Hepatocyte (in vitro differentiated cells): ENCODE results near the gene IFNA1. TPM values are rescaled to one million over a fixed set of nuclear protein-coding genes. Genes with fewer than 3 reads are reported as not detected.

ENCODE experiments used
- DNase-seq: peaks from one replicate; pipeline ENCODE4 v3.0.0-alpha.2; 2016; ENCODE audit warnings: low spot score
- H2AFZ ChIP-seq: fragments of 200-600 bp; sonication (generic); 2 replicates; pipeline ENCODE4 v1.6.0; 2016; ENCODE audit warnings: antibody characterized with exemption, mild to moderate bottlenecking
- H3K27ac ChIP-seq: fragments of 200-600 bp; sonication (generic); 2 replicates; pipeline ENCODE4 v1.5.1; 2016; ENCODE audit warnings: mild to moderate bottlenecking
- H3K27me3 ChIP-seq: fragments of 200-600 bp; sonication (generic); 2 replicates; pipeline ENCODE4 v1.6.1; 2016
- H3K36me3 ChIP-seq: fragments of 200-600 bp; sonication (generic); replicated peaks from 2 replicates; pipeline ENCODE4 v1.5.1; 2016; ENCODE audit warnings: low read depth; ENCODE audit not compliant: insufficient read depth
- H3K4me1 ChIP-seq: fragments of 200-600 bp; sonication (generic); 2 replicates; pipeline ENCODE4 v1.5.1; 2016; ENCODE audit warnings: mild to moderate bottlenecking, moderate library complexity; ENCODE audit not compliant: insufficient read depth
- H3K4me2 ChIP-seq: fragments of 200-600 bp; sonication (generic); 2 replicates; pipeline ENCODE4 v1.6.0; 2016
- H3K4me3 ChIP-seq: fragments of 200-600 bp; sonication (generic); 2 replicates; pipeline ENCODE4 v1.5.1; 2016; ENCODE audit warnings: mild to moderate bottlenecking
- H3K79me2 ChIP-seq: fragments of 200-600 bp; sonication (generic); 2 replicates; pipeline ENCODE4 v1.6.0; 2017; ENCODE audit warnings: mild to moderate bottlenecking
- H3K9me2 ChIP-seq: fragments of 200-600 bp; sonication (generic); replicated peaks from 2 replicates; pipeline ENCODE4 v1.6.0; 2017; ENCODE audit warnings: mild to moderate bottlenecking; ENCODE audit not compliant: insufficient read depth
- H3K9me3 ChIP-seq: fragments of 200-600 bp; sonication (generic); 2 replicates; pipeline ENCODE4 v1.5.1; 2016; ENCODE audit warnings: low read depth, mild to moderate bottlenecking
- H4K20me1 ChIP-seq: fragments of 200-600 bp; sonication (generic); 2 replicates; pipeline ENCODE4 v1.6.0; 2016; ENCODE audit warnings: mild to moderate bottlenecking; ENCODE audit not compliant: insufficient read depth, poor library complexity, severe bottlenecking
- CTCF ChIP-seq: fragments of 200-600 bp; sonication (generic); IDR thresholded peaks from 2 replicates; pipeline ENCODE4 v1.5.1; 2016; ENCODE audit warnings: antibody characterized with exemption, mild to moderate bottlenecking; ENCODE audit not compliant: poor library complexity
- EZH2 ChIP-seq: fragments of 200-600 bp; sonication (generic); IDR thresholded peaks from 2 replicates; pipeline ENCODE4 v1.6.1; 2016; ENCODE audit warnings: antibody characterized with exemption, mild to moderate bottlenecking, borderline replicate concordance
- EZH2phosphoT487 ChIP-seq: fragments of 200-600 bp; sonication (generic); IDR thresholded peaks from one replicate; pipeline ENCODE4 v1.6.1; 2018; ENCODE audit warnings: antibody characterized with exemption, mild to moderate bottlenecking, low read depth, moderate library complexity; ENCODE audit not compliant: unreplicated experiment, severe bottlenecking
- WGBS: methylation state at CpG from one replicate; pipeline ENCODE4 v1.1.6; 2016; ENCODE audit warnings: low lambda C conversion rate; ENCODE audit errors: missing lambda C conversion rate; 5-methylcytosine and 5-hydroxymethylcytosine counted together
- polyA plus RNA-seq: library from polyadenylated mRNA; unstranded; fragments of >200 nt; fragmentation: Nextera tagmentation; extraction: Ambion mirVana; gene quantifications from 2 replicates; pipeline ENCODE4 v1.2.1, GENCODE V29; 2016
- total RNA-seq: library from RNA; depleted of rRNA; stranded (reverse); fragments of >200 nt; gene quantifications from 2 replicates; pipeline ENCODE4 v1.2.3, GENCODE V29; 2014

IFNA1 gene
- total and polyA plus RNA-seq, 2 experiments from 2014 or later = not detected

- no peaks in the 10 kb centered on the region for H4K20me1 ChIP-seq
- no peak overlapping the region for H3K27ac ChIP-seq
- H3K4me3 ChIP-seq = no peak overlapping the region
- no peaks in the 10 kb centered on the region for H3K4me1 ChIP-seq
- no peaks in the 10 kb centered on the region for H3K9me3 ChIP-seq
- H3K27me3 ChIP-seq = no peaks in the 10 kb centered on the region
- H3K36me3 ChIP-seq = no peaks in the 10 kb centered on the region
- H3K79me2 ChIP-seq = no peaks in the 10 kb centered on the region
- no peak for DNase-seq
- H3K4me2 ChIP-seq = no peak overlapping the region
- TF ChIP-seq EZH2 (no peak), EZH2phosphoT487 (no peak), CTCF (no peak)
- H2AFZ ChIP-seq = no peak overlapping the region
- no peaks in the 10 kb centered on the region for H3K9me2 ChIP-seq
- WGBS = 89% methylated on average over 3 of the region's 3 CpGs
Observed at GRCh38 chr9:21473236-21473635, 33.0 kb downstream of the IFNA1 start.

GRCh38 chr9:21477466-21477865, 37.2 kb downstream of the IFNA1 start:
- Histone ChIP-seq H3K4me1 (no peaks in the 10 kb centered on the region), H3K9me3 (no peaks in the 10 kb centered on the region), H3K4me3 (no peak overlapping the region), H3K27me3 (no peaks in the 10 kb centered on the region), H3K36me3 (no peaks in the 10 kb centered on the region), H3K4me2 (no peak overlapping the region), H3K27ac (no peak overlapping the region), H3K9me2 (no peaks in the 10 kb centered on the region), H4K20me1 (no peaks in the 10 kb centered on the region), H3K79me2 (no peaks in the 10 kb centered on the region), H2AFZ (no peak overlapping the region)
- no peak for DNase-seq
- TF ChIP-seq CTCF (no peak), EZH2 (no peak), EZH2phosphoT487 (no peak)
- WGBS = 94% methylated on average over 2 of the region's 2 CpGs

GRCh38 chr9:21479152-21479702, 39.0 kb downstream of the IFNA1 start:
- H2AFZ ChIP-seq = no peak overlapping the region
- H3K79me2 ChIP-seq = no peaks in the 10 kb centered on the region
- DNase-seq = no peak
- WGBS = 79% methylated on average over 8 of the region's 8 CpGs
- no peaks in the 10 kb centered on the region for H3K36me3 ChIP-seq
- H3K9me3 ChIP-seq = no peaks in the 10 kb centered on the region
- no peaks in the 10 kb centered on the region for H3K4me1 ChIP-seq
- TF ChIP-seq CTCF = no peak
- TF ChIP-seq EZH2 = no peak
- no peak for TF ChIP-seq EZH2phosphoT487
- H3K9me2 ChIP-seq = no peaks in the 10 kb centered on the region
- H4K20me1 ChIP-seq = no peaks in the 10 kb centered on the region
- H3K27ac ChIP-seq = no peak overlapping the region
- H3K4me3 ChIP-seq = no peak overlapping the region
- no peaks in the 10 kb centered on the region for H3K27me3 ChIP-seq
- no peak overlapping the region for H3K4me2 ChIP-seq
